ENCODE measurements around the gene RPS4Y1.

RPS4Y1 gene

GRCh38 chrY:2913066-2913815, 71.8 kb downstream of the RPS4Y1 start:
- TF ChIP-seq Cebpa-rat (IDR thresholded peaks at IDR 0.05), result no peak
- Histone ChIP-seq H4K20me1 (no peaks in the 10 kb centered on the region), H3K36me3 (no peaks in the 10 kb centered on the region), H3K9ac (no peak overlapping the region), H3K4me2 (no peak overlapping the region), H3K4me3 (no peak overlapping the region), H3K9me3 (no peaks in the 10 kb centered on the region), H3K27ac (no peak overlapping the region), H3K4me1 (no peaks in the 10 kb centered on the region), H3K27me3 (no peaks in the 10 kb centered on the region)
